ENCODE data around the gene HMCN1. TPM values are rescaled to one million over a fixed set of nuclear protein-coding genes. Genes with fewer than 3 reads are reported as not detected.

The HMCN1 gene
- total RNA-seq, 6 experiments from 2014 or later, result 4.7 to 7.5 (median 5.7) TPM

GRCh38 chr1:186091222-186091720 is 357.1 kb downstream of the HMCN1 start:
- ATAC-seq, result no peak
- no peaks in the 10 kb centered on the region for H3K4me1 ChIP-seq
- intact Hi-C loops (cut with DNase I), result no loop called here
- no peaks in the 10 kb centered on the region for H3K9me3 ChIP-seq
- H3K36me3 ChIP-seq, result no peaks in the 10 kb centered on the region
- H3K27me3 ChIP-seq, result no peaks in the 10 kb centered on the region
- no peak for TF ChIP-seq POLR2A (IDR thresholded peaks at IDR 0.05)
- TF ChIP-seq CTCF (IDR thresholded peaks at IDR 0.05), result no peak
- no peak overlapping the region for H3K4me3 ChIP-seq
- no peak for DNase-seq
- H3K27ac ChIP-seq, result no peak overlapping the region

- intact Hi-C loops (cut with DNase I), result no loop called here
- Histone ChIP-seq H3K27ac (no peak overlapping the region), H3K27me3 (no peaks in the 10 kb centered on the region), H3K9me3 (no peaks in the 10 kb centered on the region), H3K36me3 (no peaks in the 10 kb centered on the region), H3K4me3 (no peak overlapping the region), H3K4me1 (no peaks in the 10 kb centered on the region)
- WGBS (ENCODE audit: insufficient coverage, low coverage, low lambda C conversion rate, missing lambda C conversion rate), result 38% methylated on average over 2 of the region's 2 CpGs
- ATAC-seq (peak; percentile 49 to 80 (median 70)), DNase-seq (no peak)
- TF ChIP-seq POLR2A (IDR thresholded peaks at IDR 0.05) (no peak), CTCF (IDR thresholded peaks at IDR 0.05) (no peak)
Measured at GRCh38 chr1:186093437-186093836, 359.2 kb downstream of the HMCN1 start.

- Histone ChIP-seq H3K36me3 (no peaks in the 10 kb centered on the region), H3K4me1 (no peaks in the 10 kb centered on the region), H3K27ac (no peak overlapping the region), H3K4me3 (no peak overlapping the region), H3K27me3 (no peaks in the 10 kb centered on the region), H3K9me3 (no peaks in the 10 kb centered on the region)
- intact Hi-C loops (cut with DNase I), result no loop called here
- DNase-seq (no peak), ATAC-seq (no peak)
- no peak for TF ChIP-seq CTCF (IDR thresholded peaks at IDR 0.05)
- no peak for TF ChIP-seq POLR2A (IDR thresholded peaks at IDR 0.05)
- 44% methylated on average over 2 of the region's 2 CpGs for WGBS (ENCODE audit: insufficient coverage, low coverage, low lambda C conversion rate, missing lambda C conversion rate)
Measured at GRCh38 chr1:186094172-186094571, 360.0 kb downstream of the HMCN1 start.

- WGBS (ENCODE audit: insufficient coverage, low coverage, low lambda C conversion rate, missing lambda C conversion rate), result 37% methylated on average over 4 of the region's 4 CpGs
- intact Hi-C loops (cut with DNase I), result no loop called here
Measured at GRCh38 chr1:186099336-186100104, 365.3 kb downstream of the HMCN1 start.

More at GRCh38 chr1:186099336-186100104, 365.3 kb downstream of the HMCN1 start:
- Histone ChIP-seq H3K4me3 (no peak overlapping the region), H3K27ac (no peak overlapping the region), H3K9me3 (no peaks in the 10 kb centered on the region), H3K27me3 (no peaks in the 10 kb centered on the region), H3K36me3 (no peaks in the 10 kb centered on the region), H3K4me1 (no peaks in the 10 kb centered on the region)
- no peak for ATAC-seq
- no peak for TF ChIP-seq CTCF (IDR thresholded peaks at IDR 0.05)
- TF ChIP-seq POLR2A (IDR thresholded peaks at IDR 0.05), result no peak
- no peak for DNase-seq

All from right lobe of liver (tissue), 6 donors.